GM18867 (cell line): Measurements from ENCODE around the gene KHK.
"Not testable (repeated sequence)": the region's sequence is repeated elsewhere in the genome, so short reads cannot be mapped to it uniquely, and the experiment has no call there.

Source experiments
- ATAC-seq: cut with Tn5 transposase; IDR thresholded peaks from one replicate; pipeline ENCODE4 v1.9.1; 2021; ENCODE audit warnings: mild to moderate bottlenecking, moderate library complexity; ENCODE audit not compliant: unreplicated experiment

Gene KHK

GRCh38 chr2:27059141-27059820 is 27.3 kb upstream of the KHK start:
- ATAC-seq, result no peak

DNA sequence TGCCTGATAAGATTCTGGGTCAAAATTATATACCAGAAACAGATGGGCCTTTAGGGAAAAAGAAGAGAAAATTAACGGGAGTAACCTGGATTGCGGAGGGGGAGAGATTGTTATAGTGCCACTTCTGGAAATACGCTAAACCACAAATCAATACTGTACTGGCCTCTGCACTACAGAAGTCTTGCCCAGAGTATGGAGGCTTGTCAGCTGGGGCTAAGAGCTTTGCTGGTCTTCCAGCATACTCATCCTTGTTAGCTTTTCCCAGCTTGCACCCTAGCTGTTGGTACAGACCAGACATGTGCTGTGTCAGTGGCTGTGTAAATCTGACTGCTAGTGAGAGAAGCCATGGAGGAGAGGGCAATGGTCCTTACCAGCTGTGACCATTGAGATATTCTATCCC is 26.2 kb upstream of the KHK start:
- ATAC-seq, result no peak

- ATAC-seq, result no peak
Observed at GRCh38 chr2:27065128-27065527, 21.4 kb upstream of the KHK start.

GRCh38 chr2:27067385-27067784 is 19.2 kb upstream of the KHK start:
- ATAC-seq, result no peak

DNA sequence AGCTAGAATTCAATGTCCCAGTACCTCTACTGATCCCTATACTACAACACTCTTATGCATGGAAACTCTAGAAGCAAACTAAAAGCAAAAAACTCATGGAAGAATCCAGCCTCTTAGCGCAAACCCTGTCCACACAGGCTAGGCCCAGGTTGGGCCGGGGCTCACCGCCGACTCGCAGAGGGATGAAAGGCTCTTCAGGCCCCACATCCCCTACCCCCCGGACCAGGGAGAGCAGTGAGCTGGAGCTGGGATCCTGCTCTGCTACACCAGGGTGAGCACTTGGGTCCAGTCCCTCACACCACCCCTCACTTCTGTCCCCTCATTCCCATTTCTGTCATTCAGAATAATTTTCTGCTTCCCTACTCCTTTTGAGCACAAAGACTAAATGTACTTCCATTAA is 17.1 kb upstream of the KHK start:
- no peak for ATAC-seq

DNA sequence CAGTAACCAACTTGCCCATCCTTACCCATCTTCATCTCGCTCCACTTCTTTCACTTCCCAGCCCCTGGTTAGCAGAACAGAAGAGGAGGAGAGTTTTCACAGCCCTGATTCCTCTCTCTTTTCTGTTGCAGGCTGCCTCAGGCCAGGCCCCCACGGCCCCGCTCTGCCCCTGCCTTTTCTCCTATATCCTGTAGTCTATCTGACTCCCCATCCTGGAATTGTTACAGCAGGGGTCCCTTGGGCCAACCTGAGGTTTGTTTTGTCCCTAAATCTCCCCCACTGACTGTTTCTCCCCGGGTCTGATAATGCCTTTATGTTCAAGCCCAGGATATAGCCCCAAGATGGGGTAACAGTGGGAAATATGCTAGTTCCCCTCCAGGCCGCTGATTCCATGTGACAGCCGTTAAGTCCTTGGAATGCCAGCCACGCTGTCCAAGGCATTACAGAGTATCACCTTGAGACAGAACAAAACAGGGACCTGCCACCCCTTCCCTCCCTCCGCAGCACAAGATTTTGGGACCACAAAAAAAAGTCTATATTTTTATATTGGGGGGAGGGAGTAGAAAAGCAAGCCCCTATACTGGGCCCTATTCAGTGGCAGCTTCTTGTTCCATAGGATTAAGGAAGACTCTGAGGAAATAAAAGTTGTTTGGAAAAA is 16.5 kb upstream of the KHK start:
- ATAC-seq, result no peak

GRCh38 chr2:27070653-27071276 is 15.8 kb upstream of the KHK start:
- no peak for ATAC-seq

GRCh38 chr2:27071277-27071989 is 15.1 kb upstream of the KHK start, which contains the start of gene OST4:
TSS of gene OST4 (minus strand) at chr2:27071654.
- peak; percentile 85 for ATAC-seq

DNA sequence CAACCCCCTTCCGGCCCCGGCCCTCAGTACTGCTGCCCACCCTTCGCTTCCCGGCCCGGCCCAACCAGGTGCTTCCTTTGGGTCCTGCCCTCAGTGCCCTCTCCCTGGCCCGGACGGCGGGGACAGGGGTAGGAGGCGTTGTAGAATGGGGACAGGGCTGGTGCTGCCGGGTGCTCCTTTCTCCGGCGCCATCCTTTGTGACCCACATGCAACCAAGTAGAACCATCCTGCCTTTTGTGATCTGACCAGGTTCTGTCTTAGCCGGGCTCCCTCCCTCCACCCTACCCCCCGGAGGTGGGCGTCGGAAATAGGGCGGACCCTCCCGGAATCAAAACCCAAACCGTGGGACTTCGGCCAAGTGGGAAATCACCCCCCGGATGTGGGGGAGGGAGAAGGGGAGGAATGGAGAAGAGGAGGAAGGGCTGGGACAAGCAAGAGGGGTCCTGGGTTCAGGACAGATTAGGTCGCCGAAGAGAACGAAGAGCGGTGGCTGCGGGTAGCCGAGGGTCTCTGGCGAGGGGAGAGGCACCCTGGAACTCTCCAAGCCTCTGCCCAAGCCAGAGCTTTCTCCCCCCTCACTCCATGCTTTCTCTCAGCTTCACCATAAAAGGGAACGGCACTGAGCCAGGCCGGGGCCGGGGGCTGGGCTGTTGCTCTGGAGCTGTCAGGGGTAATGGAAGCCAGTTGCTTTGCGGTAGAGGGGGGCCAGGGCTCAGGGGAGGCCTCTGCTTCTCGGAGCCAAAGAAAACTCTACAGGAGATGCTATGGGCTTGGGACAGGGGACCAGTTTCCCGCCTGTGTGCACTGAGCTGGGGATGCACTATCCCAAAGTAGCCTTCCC is 14.4 kb upstream of the KHK start:
- no peak for ATAC-seq

DNA sequence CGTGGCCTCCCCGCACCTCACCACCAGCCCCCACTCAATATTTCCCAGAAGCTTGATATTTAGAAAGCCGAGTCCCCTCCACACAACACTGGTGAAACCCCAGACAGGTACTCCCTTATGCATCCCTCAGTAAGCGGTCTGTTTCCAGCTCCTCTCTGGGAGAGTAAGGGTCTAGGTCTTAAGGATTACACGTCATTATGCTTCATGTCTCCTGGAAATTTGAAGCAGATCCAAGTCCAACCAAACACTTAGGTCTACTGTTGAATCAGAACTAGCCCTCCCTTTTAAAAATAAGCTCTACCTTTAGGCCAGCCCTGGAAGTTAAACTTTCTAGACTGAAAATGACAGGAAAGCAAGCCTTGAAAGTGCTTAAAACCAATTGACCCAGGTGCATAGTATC is 13.7 kb upstream of the KHK start:
- ATAC-seq, result no peak

GRCh38 chr2:27073782-27074181 is 12.8 kb upstream of the KHK start:
- no peak for ATAC-seq

- ATAC-seq, result no peak
Observed at GRCh38 chr2:27074738-27075565, 11.6 kb upstream of the KHK start.

DNA sequence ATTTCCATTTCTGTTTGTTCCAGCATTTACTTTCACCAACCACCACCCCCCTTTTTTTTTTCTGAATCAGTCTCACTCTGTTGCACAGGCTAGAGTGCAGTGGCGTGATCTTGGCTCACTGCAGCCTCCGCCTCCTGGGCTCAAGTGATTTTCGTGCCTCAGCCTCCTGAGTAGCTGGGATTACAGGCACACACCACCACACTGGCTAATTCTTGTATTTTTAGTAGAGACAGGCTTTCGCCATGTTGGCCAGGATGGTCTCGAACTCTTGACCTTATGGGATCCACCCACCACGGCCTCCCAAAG is 11.1 kb upstream of the KHK start:
- not testable (repeated sequence) for ATAC-seq

DNA sequence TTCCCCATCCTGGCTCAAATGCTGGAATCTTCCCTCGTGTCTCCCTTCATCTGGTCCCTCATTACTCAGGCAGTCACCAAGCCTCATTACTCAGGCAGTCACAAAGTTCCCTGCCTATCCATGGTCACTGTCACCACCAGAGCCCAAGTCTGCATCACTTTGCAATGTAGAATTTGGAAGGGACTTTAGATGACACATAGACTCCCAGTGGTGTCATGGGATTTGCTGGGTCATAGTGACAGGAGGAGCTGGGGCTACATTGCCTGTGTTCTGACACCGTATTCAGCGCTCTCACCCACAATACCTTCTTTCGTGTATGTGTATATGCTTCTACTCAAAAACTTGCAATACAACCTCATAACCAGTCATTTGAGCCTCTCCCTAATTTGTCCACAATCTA is 10.2 kb upstream of the KHK start:
- no peak for ATAC-seq

DNA sequence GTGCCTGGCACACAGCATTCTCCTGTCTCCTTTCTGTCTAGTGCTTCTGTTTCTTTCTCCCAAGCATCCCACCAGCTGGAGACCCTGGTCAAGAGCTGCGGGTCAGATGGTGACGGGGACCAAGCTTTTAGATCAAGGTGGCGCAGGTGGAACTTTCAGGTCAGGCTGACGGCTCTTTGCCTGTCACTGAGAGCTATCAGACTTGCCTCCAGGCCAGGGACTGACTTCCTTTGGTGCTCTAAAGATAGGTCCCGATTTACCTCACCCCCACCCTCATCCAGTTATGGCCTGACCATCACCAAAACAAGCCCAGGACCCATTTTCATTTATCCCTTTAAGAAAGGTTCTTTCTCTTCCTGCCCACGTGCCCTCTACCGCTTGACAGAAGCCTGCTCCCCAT is 9.3 kb upstream of the KHK start:
- ATAC-seq, result no peak

DNA sequence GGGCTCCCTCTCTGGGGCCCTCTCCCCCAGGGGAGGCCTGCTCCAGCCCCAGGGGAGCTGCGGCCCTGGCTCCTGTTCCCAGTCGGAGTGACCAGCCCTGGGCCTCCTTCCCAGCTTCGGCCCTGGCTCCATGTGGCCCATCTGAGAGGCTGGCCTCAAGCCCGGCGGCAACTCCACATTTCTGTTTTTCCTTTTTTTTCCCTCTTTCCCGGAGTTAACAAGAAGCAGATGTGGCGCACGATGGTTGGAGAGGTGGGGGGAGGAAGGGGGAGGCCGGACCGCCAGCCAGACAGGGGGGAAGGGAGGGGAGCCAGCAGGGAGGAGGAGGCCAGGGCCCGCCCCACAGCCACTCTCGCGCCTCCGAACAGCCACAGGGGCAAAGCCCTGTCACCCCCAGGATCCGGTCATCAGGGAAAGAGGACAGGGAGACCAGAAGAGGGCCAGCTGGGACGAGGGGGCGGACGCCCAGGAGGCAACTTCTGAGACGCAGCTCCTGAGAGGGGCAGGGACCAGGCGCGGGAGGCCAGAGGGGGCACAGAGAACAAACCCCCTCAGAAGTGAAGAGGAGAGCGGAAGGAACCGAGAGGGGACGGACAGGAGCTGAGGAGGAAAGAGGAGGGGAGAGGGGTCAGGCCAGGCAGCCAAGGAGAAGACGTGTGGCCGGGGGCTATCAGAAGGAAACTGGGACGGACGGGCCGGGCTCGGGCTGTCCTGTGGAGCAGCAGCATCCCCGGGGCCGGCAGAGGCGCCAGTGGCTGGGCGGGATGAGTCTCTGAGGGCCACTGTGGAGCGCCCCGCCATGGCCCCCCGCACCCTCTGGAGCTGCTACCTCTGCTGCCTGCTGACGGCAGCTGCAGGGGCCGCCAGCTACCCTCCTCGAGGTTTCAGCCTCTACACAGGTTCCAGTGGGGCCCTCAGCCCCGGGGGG is 8.0 kb upstream of the KHK start, which contains the start of gene EMILIN1:
Gene EMILIN1, plus strand, starts transcription at position 349 of the 928 bp plus-strand sequence. Its CDS starts 451 bp downstream, at position 800.
- no peak for ATAC-seq

- no peak for ATAC-seq
Observed at GRCh38 chr2:27079233-27080139, 7.1 kb upstream of the KHK start.

DNA sequence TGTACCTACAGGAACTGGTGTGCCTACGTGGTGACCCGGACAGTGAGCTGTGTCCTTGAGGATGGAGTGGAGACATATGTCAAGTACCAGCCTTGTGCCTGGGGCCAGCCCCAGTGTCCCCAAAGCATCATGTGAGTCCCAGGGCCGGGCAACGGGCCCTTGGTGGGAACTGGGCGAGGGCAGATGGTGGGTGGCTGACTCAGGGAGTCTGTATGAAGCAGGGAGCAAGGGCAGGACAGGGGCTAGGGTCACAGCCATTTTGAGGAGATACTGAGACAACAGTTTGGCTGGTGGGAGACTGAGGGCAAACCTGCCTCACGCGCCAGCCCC is 6.5 kb upstream of the KHK start:
- no peak for ATAC-seq
